Gastrocnemius medialis (tissue), 4 donors: ENCODE results near the gene RCSD1.

Source experiments
- POLR2A ChIP-seq, 2 donors: fragments of 450-650 bp; IDR thresholded peaks; one replicate each; pipeline ENCODE4 v1.6.1; 2017; ENCODE audit warnings: antibody characterized with exemption in 2 of 2, mild to moderate bottlenecking in 2 of 2, moderate library complexity in 2 of 2
- TF ChIP-seq, protein P1 (sequence below), 5 experiments: fragments of 450-650 bp in 3 of 5; fragments of 200-600 bp in 2 of 5; sonication (generic) in 2 of 5; IDR thresholded peaks in 4 of 5; conservative IDR thresholded peaks in 1 of 5; 1 replicate in 4 of 5; 2 replicates in 1 of 5; pipeline ENCODE4 v1.5.1; 2016 to 2019; ENCODE audit warnings: antibody characterized with exemption in 5 of 5, mild to moderate bottlenecking in 3 of 5, moderate library complexity in 3 of 5

DNA sequence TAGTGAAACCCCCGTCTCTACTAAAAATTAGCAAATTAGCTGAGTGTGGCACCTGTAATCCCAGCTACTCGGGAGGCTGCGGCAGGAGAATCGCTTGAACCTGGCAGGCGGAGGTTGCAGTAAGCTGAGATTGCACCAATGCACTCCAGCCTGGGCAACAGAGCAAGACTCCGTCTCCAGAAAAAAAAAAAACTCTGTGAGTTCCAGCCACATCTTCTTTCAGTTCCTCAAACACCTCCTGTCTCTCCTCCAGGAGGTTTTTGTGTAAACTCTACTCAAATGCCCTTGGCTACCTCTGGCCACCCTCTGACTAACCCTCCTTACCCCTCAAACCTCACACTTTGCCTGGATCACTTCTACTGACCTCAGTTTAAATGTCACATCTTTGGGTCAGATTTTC, 38.1 kb downstream of the RCSD1 start:
- TF ChIP-seq, protein P1, sequence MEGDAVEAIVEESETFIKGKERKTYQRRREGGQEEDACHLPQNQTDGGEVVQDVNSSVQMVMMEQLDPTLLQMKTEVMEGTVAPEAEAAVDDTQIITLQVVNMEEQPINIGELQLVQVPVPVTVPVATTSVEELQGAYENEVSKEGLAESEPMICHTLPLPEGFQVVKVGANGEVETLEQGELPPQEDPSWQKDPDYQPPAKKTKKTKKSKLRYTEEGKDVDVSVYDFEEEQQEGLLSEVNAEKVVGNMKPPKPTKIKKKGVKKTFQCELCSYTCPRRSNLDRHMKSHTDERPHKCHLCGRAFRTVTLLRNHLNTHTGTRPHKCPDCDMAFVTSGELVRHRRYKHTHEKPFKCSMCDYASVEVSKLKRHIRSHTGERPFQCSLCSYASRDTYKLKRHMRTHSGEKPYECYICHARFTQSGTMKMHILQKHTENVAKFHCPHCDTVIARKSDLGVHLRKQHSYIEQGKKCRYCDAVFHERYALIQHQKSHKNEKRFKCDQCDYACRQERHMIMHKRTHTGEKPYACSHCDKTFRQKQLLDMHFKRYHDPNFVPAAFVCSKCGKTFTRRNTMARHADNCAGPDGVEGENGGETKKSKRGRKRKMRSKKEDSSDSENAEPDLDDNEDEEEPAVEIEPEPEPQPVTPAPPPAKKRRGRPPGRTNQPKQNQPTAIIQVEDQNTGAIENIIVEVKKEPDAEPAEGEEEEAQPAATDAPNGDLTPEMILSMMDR (IDR thresholded peaks at IDR 0.05 in 4 of 5, conservative IDR thresholded peaks at IDR 0.05 in 1 of 5), result no peak
- TF ChIP-seq POLR2A (IDR thresholded peaks at IDR 0.05), result no peak
